ENCODE results near the gene OXT.
"Not testable (repeated sequence)": the region's sequence is repeated elsewhere in the genome, so short reads cannot be mapped to it uniquely, and the experiment has no call there.

Gene OXT

DNA sequence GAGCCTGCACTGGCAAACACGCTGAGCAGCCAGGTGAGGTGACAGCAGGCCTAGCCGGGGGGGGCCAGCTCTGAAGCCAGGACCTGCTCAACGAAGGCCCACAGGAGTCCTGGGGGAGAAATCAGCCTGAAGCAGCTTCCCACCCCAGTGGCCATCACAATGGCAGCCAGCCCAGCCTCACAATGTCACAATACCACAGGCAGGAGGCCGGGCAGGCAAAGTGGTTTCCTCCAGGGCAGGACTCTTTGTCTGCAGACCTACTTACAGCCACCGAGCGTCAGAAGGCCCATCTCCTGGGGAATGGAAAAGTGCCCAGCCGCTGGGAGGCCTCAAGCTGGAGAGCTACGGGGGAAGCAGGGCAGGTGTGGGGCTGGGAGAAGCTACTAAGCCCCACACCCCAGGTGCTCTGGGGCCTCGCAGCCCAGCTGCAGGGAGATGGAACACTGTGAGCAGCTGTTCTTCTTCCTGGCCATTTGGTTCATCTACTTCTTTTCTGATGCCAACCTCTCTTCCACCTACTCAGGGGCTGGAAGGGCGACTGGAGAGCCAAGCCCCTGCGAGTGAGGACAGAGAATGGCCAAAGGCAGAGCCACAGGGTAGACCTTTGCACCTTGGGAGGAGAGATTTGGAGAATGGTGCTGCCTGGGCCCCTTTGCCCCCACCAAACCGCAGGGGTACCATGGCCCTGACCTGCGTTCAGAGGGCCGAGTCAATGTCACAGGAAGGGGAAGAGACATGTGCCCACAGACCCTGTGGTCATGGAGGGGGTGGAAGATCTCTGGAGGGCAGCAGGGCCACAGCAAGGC lies 35.4 kb downstream of the OXT start:
- in situ Hi-C loops (cut with MboI; ENCODE audit: low sequenced_read_pairs): no loop called here

GRCh38 chr20:3107464-3108025 lies 36.1 kb downstream of the OXT start:
- in situ Hi-C loops (cut with MboI; ENCODE audit: low sequenced_read_pairs): no loop called here

DNA sequence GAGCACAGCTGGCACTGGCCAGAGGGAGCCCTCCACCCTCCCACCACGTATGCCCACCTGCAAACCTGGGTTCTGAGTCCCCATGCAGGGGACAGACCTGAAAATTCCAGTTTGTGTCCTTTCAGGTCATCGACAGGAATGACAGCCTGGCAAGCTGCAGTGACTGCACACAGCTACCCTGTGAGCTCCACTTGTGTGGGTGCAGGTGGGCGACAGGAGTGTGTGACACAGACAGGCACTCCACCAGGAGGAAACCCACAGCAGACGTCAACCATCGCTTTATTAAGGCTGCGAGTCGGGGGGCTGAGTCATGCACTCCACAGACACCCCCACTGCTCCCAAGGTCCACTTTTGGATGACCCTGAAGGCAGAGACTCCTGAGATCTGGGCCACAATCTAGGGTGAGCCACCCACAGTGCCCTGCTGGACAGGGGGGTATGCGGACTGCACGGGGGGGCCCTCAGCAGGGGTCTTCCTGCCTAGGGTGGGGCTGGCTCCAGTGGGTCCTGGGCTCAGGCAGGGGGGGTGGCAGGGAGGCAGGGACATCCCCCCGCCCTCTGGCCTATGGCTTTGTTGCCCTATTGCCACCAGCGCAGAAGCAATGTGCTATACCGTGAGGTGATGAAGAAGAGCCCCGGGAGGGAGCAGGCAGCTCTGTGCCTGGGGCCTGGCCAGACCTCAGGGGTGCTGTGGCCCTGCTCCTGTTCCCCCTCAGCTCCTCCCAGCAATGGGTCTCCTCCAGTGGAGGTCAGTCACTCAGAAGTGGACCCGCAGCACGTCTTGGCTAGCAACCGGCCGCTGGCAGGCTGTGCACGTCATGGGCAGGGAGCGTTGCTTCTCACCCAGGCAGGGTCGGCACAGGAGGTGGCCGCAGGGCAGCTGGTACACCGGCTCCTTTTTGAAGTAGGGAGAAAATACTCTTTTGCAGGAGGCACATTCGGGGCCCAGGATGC lies 38.2 kb downstream of the OXT start:
- in situ Hi-C loops (cut with MboI; ENCODE audit: low sequenced_read_pairs): no loop called here

DNA sequence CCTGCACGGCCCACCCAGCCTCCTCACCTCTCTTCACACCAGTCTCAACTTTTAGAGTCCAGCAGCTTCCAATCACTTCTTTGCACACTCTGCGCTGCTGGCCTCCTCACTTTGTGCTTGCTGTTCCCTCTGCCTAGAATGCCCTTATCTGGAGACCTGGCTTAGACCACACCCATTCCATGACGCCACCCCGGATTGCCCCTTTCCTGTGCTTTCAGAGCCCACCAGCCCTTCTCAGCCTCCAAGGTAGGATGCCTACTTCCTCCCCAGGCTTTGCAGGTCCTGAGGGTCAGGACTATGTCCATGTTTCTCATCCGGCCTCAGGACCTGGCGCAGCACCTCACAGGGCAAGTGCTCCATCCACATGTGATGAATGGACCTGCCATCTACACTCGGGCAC lies 40.1 kb downstream of the OXT start:
- in situ Hi-C loops (cut with MboI; ENCODE audit: low sequenced_read_pairs): no loop called here

DNA sequence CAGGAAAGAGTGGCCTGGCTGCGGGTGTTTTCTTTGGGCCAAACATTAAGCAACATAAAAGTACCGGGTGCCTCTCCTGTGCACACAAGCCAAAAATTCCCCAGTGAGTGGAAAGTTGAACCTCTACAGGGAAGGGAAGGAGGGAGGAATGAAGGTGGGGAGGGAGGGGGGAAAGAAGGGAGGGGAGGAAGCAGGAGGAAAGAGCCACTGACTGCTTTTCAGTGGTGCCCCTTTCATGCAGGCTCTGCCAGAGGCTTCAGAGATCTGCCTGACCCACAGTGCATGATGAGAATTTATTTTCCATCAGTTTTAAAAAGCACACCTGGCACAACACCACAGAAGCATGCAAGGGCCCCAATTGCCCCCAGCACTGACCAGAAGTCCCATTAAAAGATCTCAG lies 40.6 kb downstream of the OXT start:
- in situ Hi-C loops (cut with MboI; ENCODE audit: low sequenced_read_pairs): no loop called here

- in situ Hi-C loops (cut with MboI; ENCODE audit: low sequenced_read_pairs): no loop called here
These were observed 44.0 kb downstream of the OXT start for GRCh38 chr20:3115190-3116107.

GRCh38 chr20:3116341-3116740 lies 44.9 kb downstream of the OXT start:
- in situ Hi-C loops (cut with MboI; ENCODE audit: low sequenced_read_pairs): no loop called here

DNA sequence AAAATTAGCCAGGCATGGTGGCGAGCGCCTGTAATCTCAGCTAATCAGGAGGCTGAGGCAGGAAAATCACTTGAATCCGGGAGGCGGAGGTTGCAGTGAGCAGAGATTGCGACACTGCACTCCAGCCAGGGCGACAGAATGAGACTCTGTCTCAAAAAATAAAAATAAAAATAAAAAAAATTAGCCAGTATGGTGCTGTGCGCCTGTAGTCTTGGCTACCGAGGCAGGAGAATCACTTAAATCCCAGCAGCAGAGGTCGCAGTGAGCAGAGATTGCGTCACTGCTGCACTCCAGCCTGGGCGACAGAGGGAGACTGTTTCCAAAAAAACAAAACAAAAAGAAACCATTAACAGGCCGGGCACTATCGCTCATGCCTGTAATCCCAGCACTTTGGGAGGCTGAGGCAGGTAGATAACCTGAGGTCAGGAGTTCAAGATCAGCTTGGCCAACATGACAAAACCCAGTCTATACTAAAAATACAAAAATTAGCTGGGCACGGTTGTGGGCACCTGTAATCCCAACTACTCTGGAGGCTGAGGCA lies 46.5 kb downstream of the OXT start:
- in situ Hi-C loops (cut with MboI; ENCODE audit: low sequenced_read_pairs): not testable (repeated sequence)

DNA sequence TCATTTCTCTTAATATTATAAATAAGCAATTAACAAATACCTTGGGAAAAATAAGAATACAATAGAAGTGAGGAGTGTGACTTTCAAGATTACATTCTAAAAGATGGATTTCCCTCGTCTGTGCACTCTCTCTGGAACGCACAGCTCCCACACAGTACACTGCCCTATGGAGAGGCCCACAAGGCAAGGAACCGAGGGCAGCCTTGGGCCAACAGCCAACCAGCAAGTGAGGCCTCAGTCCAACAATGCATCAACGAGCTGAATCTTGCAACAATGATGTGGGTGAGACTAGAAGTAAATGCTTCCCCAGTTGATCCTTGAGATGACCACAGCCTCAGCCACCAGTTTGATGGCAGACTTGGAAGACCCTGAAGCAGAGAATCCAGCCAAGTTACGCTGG lies 47.6 kb downstream of the OXT start:
- in situ Hi-C loops (cut with MboI; ENCODE audit: low sequenced_read_pairs): no loop called here

DNA sequence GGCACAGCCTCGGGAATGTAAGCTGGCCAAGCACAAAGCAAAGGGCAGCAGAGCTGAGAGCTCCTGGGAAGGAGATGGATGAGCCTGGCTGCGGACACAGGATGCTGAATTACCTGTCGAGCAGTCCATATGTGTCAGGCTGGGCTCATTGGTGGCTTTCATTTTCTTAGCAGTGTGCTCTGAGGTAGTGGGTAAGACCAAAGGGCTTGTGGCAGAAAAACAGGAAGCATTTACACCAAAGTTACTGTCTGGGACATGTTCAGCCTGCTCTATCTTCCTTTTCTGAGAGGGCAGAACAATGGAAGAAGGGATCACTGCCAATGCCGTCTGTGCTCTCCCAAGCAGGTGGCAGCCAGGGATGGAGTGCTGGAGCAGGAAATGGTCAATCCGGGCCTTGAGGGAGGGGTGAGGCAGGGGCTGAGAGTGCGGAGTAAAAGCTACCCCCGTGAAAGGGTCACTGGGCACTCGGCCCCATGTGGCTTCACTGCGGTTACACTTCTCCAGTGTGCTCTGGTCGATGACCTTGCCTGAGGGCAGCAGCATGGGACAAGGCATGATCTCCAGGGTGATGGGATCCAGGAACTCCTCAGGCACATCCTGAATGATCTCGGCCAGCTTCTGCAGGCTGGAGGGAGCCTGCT lies 50.0 kb downstream of the OXT start:
- in situ Hi-C loops (cut with MboI; ENCODE audit: low sequenced_read_pairs): no loop called here

Measured in HL-60/S4 (cell line).